H9 (cell line): ENCODE results near the gene KLF13. TPM values are rescaled to one million over a fixed set of nuclear protein-coding genes. Genes with fewer than 3 reads are reported as not detected.

Experiments
- DNase-seq: peaks from one replicate; pipeline ENCODE4 v3.0.0-alpha.2; 2017
- H2AFZ ChIP-seq: one replicate; pipeline ENCODE4 v1.6.1; 2013; ENCODE audit warnings: mild to moderate bottlenecking, low read length, control low read depth, moderate library complexity
- H2AK5ac ChIP-seq: 2 replicates; pipeline ENCODE4 v1.6.1; 2013; ENCODE audit warnings: low read length, control low read depth, mixed read lengths; ENCODE audit not compliant: insufficient read length
- H2BK120ac ChIP-seq: one replicate; pipeline ENCODE4 v1.6.1; 2013; ENCODE audit warnings: low read depth, mild to moderate bottlenecking, low read length, control low read depth, inconsistent platforms; ENCODE audit not compliant: poor library complexity, severe bottlenecking
- H2BK12ac ChIP-seq: 2 replicates; pipeline ENCODE4 v1.6.1; 2013; ENCODE audit warnings: low read length, control low read depth, mixed read lengths, low read depth; ENCODE audit not compliant: insufficient read length
- H2BK15ac ChIP-seq: 2 replicates; pipeline ENCODE4 v1.6.1; 2013; ENCODE audit warnings: low read depth, low read length, control low read depth
- H2BK20ac ChIP-seq: one replicate; pipeline ENCODE4 v1.6.1; 2013; ENCODE audit warnings: low read depth, mild to moderate bottlenecking, low read length, control low read depth, inconsistent platforms; ENCODE audit not compliant: poor library complexity, severe bottlenecking
- H2BK5ac ChIP-seq: 2 replicates; pipeline ENCODE4 v1.6.1; 2013; ENCODE audit warnings: low read length, control low read depth, mixed read lengths; ENCODE audit not compliant: insufficient read length
- H3K14ac ChIP-seq: 2 replicates; pipeline ENCODE4 v1.6.1; 2013; ENCODE audit warnings: low read length, control low read depth; ENCODE audit not compliant: insufficient read depth
- H3K18ac ChIP-seq: 2 replicates; pipeline ENCODE4 v1.6.1; 2013; ENCODE audit warnings: low read depth, mild to moderate bottlenecking, mixed read lengths, low read length, control low read depth; ENCODE audit not compliant: insufficient read length
- H3K23ac ChIP-seq: 2 replicates; pipeline ENCODE4 v1.6.1; 2013; ENCODE audit warnings: low read length, control low read depth, mixed read lengths, low read depth; ENCODE audit not compliant: insufficient read length
- H3K23me2 ChIP-seq: 2 replicates; pipeline ENCODE4 v1.6.1; 2013; ENCODE audit warnings: low read depth, mild to moderate bottlenecking, mixed read lengths, low read length, control low read depth; ENCODE audit not compliant: insufficient read length, poor library complexity, severe bottlenecking
- H3K27ac ChIP-seq: 2 replicates; pipeline ENCODE4 v1.5.1; 2013; ENCODE audit warnings: low read length, control low read depth, mixed read lengths, low read depth; ENCODE audit not compliant: insufficient read length
- H3K27me3 ChIP-seq: 2 replicates; pipeline ENCODE4 v1.6.1; 2013; ENCODE audit warnings: low read length, control low read depth, inconsistent platforms; ENCODE audit not compliant: insufficient read depth
- H3K4ac ChIP-seq: 2 replicates; pipeline ENCODE4 v1.6.1; 2013; ENCODE audit warnings: low read depth, mild to moderate bottlenecking, control low read depth, inconsistent platforms, low read length, moderate library complexity
- H3K4me1 ChIP-seq: 2 replicates; pipeline ENCODE4 v1.6.1; 2013; ENCODE audit warnings: low read length, control low read depth, inconsistent platforms; ENCODE audit not compliant: insufficient read depth
- H3K4me2 ChIP-seq: 2 replicates; pipeline ENCODE4 v1.6.1; 2013; ENCODE audit warnings: low read length, control low read depth, mixed read lengths; ENCODE audit not compliant: insufficient read length, insufficient read depth
- H3K56ac ChIP-seq: 2 replicates; pipeline ENCODE4 v1.6.1; 2013; ENCODE audit warnings: low read depth, mild to moderate bottlenecking, mixed read lengths, low read length, control low read depth; ENCODE audit not compliant: insufficient read length
- H3K79me1 ChIP-seq: 2 replicates; pipeline ENCODE4 v1.6.1; 2013; ENCODE audit warnings: low read depth, mild to moderate bottlenecking, moderate library complexity, low read length, control low read depth, inconsistent platforms; ENCODE audit not compliant: insufficient read depth, poor library complexity, severe bottlenecking
- H3K79me2 ChIP-seq: 2 replicates; pipeline ENCODE4 v1.6.1; 2013; ENCODE audit warnings: low read length, control low read depth, inconsistent platforms; ENCODE audit not compliant: insufficient read depth
- H3K9ac ChIP-seq: 2 replicates; pipeline ENCODE4 v1.6.1; 2013; ENCODE audit warnings: low read length, control low read depth, mixed read lengths; ENCODE audit not compliant: insufficient read length; ENCODE audit errors: extremely low read depth
- H3K9me3 ChIP-seq: one replicate; pipeline ENCODE4 v1.6.1; 2013; ENCODE audit warnings: low read depth, low read length, inconsistent platforms; ENCODE audit not compliant: control insufficient read depth
- H3T11ph ChIP-seq: one replicate; pipeline ENCODE4 v1.6.1; 2013; ENCODE audit warnings: mild to moderate bottlenecking, low read length, control low read depth, inconsistent platforms
- H4K20me1 ChIP-seq: one replicate; pipeline ENCODE4 v1.6.1; 2013; ENCODE audit not compliant: control insufficient read depth, insufficient read length, insufficient read depth
- H4K5ac ChIP-seq: 2 replicates; pipeline ENCODE4 v1.6.1; 2013; ENCODE audit warnings: low read depth, mild to moderate bottlenecking, mixed read lengths, low read length, control low read depth; ENCODE audit not compliant: insufficient read length
- H4K8ac ChIP-seq: replicated peaks from 2 replicates; pipeline ENCODE4 v1.6.1; 2013; ENCODE audit warnings: low read length, control low read depth, mixed read lengths, low read depth; ENCODE audit not compliant: insufficient read length
- H4K91ac ChIP-seq: 2 replicates; pipeline ENCODE4 v1.6.1; 2013; ENCODE audit warnings: low read depth, mild to moderate bottlenecking, moderate library complexity, mixed read lengths, low read length, control low read depth; ENCODE audit not compliant: insufficient read length
- H3K27ac Mint-ChIP-seq, 3 experiments: 2 replicates in 2 of 3; 3 replicates in 1 of 3; pipeline ENCODE4 v1.8.0; 2020 to 2021; ENCODE audit warnings: mixed read lengths in 3 of 3, mild to moderate bottlenecking in 1 of 3, moderate library complexity in 1 of 3
- H3K27me3 Mint-ChIP-seq: 2 replicates; pipeline ENCODE4 v1.8.0; 2021; ENCODE audit warnings: low read depth, mild to moderate bottlenecking, moderate library complexity, mixed read lengths
- H3K36me3 Mint-ChIP-seq, 3 experiments: 2 replicates in 2 of 3; 3 replicates in 1 of 3; pipeline ENCODE4 v1.8.0; 2020 to 2021; ENCODE audit warnings: low read depth in 3 of 3, mixed read lengths in 3 of 3; ENCODE audit not compliant: insufficient read depth in 1 of 3
- H3K4me1 Mint-ChIP-seq, 2 experiments: 2 replicates each; pipeline ENCODE4 v1.8.0; 2020; ENCODE audit warnings: mixed read lengths in 2 of 2
- H3K4me3 Mint-ChIP-seq, 2 experiments: 2 replicates in 1 of 2; 3 replicates in 1 of 2; pipeline ENCODE4 v1.8.0; 2020 to 2021; ENCODE audit warnings: mild to moderate bottlenecking in 2 of 2, mixed read lengths in 2 of 2, moderate library complexity in 1 of 2
- H3K9me3 Mint-ChIP-seq, 2 experiments: 2 replicates in 1 of 2; 3 replicates in 1 of 2; pipeline ENCODE4 v1.8.0; 2020; ENCODE audit warnings: mild to moderate bottlenecking in 2 of 2, mixed read lengths in 2 of 2, moderate library complexity in 1 of 2
- WGBS: extraction: QIAGEN DNeasy Blood & Tissue Kit; methylation state at CpG from one replicate; pipeline ENCODE4 v1.1.7; 2013; ENCODE audit warnings: missing lambda C conversion rate, low lambda C conversion rate, mixed read lengths; ENCODE audit not compliant: insufficient read length; ENCODE audit errors: extremely low coverage; 5-methylcytosine and 5-hydroxymethylcytosine counted together
- total RNA-seq: library from RNA; stranded (reverse); gene quantifications from 2 replicates; pipeline ENCODE4 v1.2.1, GENCODE V29; 2021
- TF ChIP-seq, protein P1 (sequence below): fragments of 200-600 bp; sonication (generic); conservative IDR thresholded peaks from 3 replicates; pipeline ENCODE4 v1.8.0; 2021; ENCODE audit warnings: antibody characterized with exemption, mild to moderate bottlenecking

Gene KLF13
- total RNA-seq, 1 experiment from 2014 or later = 33.4 TPM

- no peaks in the 10 kb centered on the region for H3K79me2 ChIP-seq
- no peak for DNase-seq
- H3K56ac ChIP-seq = no peak overlapping the region
- no peak overlapping the region for H2AK5ac ChIP-seq
- H4K91ac ChIP-seq = no peak overlapping the region
- peaks cover 4% of the 10 kb centered on the region for H3K27me3 Mint-ChIP-seq
- no peak overlapping the region for H3K23ac ChIP-seq
- H3K27me3 ChIP-seq = no peaks in the 10 kb centered on the region
- H3K9me3 ChIP-seq = no peaks in the 10 kb centered on the region
- H4K5ac ChIP-seq = no peak overlapping the region
- H3K27ac Mint-ChIP-seq = no peak overlapping the region; a peak in 1 of 7 replicates
- H3K4me1 ChIP-seq = no peaks in the 10 kb centered on the region
- H3K18ac ChIP-seq = no peak overlapping the region
- H3K14ac ChIP-seq = no peak overlapping the region
- no peaks in the 10 kb centered on the region for H3K79me1 ChIP-seq
- no peak overlapping the region for H3K9ac ChIP-seq
- no peak overlapping the region for H2BK20ac ChIP-seq
- no peak overlapping the region for H3K4ac ChIP-seq
- no peak overlapping the region for H3K27ac ChIP-seq
- no peak overlapping the region for H2BK120ac ChIP-seq
- peaks cover 0 to 3% of the 10 kb centered on the region in 2 experiments; a peak in 1 of 5 replicates for H3K9me3 Mint-ChIP-seq
- H3K23me2 ChIP-seq = no peaks in the 10 kb centered on the region
- H2AFZ ChIP-seq = no peak overlapping the region
- no peak overlapping the region for H3K4me2 ChIP-seq
- no peak overlapping the region for H3K4me3 Mint-ChIP-seq
- no peaks in the 10 kb centered on the region for H4K20me1 ChIP-seq
- WGBS = no CpG with 5 or more reads among the region's 8 CpGs
- H4K8ac ChIP-seq = no peak overlapping the region
- no peak overlapping the region for H2BK15ac ChIP-seq
- H2BK12ac ChIP-seq = no peak overlapping the region
- TF ChIP-seq, protein P1, sequence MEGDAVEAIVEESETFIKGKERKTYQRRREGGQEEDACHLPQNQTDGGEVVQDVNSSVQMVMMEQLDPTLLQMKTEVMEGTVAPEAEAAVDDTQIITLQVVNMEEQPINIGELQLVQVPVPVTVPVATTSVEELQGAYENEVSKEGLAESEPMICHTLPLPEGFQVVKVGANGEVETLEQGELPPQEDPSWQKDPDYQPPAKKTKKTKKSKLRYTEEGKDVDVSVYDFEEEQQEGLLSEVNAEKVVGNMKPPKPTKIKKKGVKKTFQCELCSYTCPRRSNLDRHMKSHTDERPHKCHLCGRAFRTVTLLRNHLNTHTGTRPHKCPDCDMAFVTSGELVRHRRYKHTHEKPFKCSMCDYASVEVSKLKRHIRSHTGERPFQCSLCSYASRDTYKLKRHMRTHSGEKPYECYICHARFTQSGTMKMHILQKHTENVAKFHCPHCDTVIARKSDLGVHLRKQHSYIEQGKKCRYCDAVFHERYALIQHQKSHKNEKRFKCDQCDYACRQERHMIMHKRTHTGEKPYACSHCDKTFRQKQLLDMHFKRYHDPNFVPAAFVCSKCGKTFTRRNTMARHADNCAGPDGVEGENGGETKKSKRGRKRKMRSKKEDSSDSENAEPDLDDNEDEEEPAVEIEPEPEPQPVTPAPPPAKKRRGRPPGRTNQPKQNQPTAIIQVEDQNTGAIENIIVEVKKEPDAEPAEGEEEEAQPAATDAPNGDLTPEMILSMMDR = no peak
- peaks cover 14 to 28% of the 10 kb centered on the region in 2 experiments for H3K4me1 Mint-ChIP-seq
- H2BK5ac ChIP-seq = no peak overlapping the region
- H3T11ph ChIP-seq = no peak overlapping the region
- H3K36me3 Mint-ChIP-seq = no peaks in the 10 kb centered on the region; a peak in 2 of 7 replicates
These were observed 73.0 kb downstream of the KLF13 start for GRCh38 chr15:31399544-31400171.
